A172 (cell line): ENCODE measurements around the gene SH3RF2. TPM values are rescaled to one million over a fixed set of nuclear protein-coding genes. Genes with fewer than 3 reads are reported as not detected.
"Not testable (repeated sequence)": the region's sequence is repeated elsewhere in the genome, so short reads cannot be mapped to it uniquely, and the experiment has no call there.

Source experiments
- DNase-seq: peaks from one replicate; pipeline ENCODE4 v3.0.0-alpha.2; 2015; ENCODE audit warnings: low spot score
- total RNA-seq: library from RNA; depleted of rRNA; stranded (reverse); fragments of >200 nt; shearing (Covaris generic); gene quantifications from 2 replicates; pipeline ENCODE4 v1.2.3, GENCODE V29; 2014

SH3RF2 gene
- total RNA-seq, 1 experiment from 2014 or later: 5.9 TPM

DNA sequence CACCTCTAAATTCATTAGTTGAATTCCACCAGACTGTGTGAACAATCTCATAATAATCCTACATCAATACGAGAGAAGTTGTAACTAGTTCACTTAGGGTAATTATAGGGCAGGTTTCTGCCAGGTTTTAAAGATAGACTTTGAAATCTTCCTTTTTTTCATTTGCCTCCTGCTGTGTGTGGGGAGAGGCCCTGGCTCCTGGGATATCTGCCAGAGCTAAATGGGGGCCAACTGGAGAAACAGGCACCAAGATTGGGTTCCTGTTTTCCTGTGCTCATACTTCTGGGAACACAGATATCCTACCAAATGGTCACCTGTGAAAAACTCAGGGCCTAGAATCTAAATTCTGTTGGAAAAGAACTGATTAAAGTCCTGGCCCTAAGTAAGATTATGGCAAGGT lies 42.3 kb downstream of the SH3RF2 start:
- DNase-seq: peak; percentile 28

DNA sequence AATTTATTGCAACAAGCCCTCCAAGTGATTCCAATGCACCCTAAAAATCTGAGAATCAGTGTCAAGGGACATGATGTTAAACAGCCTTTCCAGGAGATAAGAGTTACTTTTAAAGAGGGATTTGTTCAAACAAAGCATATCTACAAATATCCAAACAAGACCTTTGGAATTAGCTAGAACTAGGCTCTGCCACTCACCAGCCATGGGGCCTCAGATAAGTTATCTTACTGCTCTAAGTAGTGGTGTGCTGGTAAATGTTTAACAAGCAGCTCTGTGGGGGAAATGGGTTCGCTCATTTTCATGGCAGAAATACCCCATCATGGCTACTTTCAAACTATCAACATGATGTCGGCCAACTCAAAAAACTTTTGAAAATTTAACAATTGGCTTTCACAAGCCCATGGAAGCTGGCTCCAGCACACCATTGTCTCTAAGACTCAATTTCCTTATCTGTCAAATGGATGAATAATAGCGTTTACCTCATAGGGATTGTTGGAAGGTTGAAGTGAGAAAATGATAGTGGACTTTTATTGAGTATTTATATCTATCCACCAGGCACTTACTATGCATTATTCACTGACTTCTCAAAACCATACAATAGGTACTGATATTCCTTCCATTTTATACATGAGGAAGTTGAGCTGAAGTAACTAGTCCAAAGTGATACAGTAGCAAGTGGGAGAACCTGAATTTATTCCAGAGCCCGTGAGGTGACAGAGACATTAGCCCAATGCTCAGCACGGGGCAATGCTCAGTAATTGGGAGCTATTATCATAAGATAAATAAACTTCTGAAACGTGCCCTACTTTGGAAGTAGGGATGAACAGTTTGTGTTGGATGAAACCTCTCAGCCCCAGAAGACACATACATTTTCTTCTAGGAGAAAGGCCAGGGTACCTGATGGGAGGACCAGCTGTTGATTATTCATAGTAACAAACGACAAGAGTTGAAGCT lies 43.2 kb downstream of the SH3RF2 start:
- DNase-seq: no peak

DNA sequence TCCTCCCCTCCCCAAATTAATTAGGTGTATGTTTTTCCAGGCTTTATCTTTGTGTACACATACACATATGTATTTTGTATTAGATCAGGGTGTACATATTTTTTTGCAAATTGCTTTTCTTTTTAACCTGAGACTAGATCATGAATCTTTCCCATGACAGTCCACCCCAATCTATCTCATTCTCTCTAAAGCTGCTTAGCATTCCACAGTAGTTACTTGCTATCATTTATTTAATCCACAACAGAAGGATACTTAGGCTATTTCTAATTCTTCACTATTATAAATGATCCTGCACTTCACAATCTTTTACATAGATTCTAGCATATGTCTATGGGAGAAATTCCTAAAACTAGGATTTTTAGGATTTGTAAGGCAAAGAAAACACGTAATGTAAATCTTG lies 43.9 kb downstream of the SH3RF2 start:
- no peak for DNase-seq

DNA sequence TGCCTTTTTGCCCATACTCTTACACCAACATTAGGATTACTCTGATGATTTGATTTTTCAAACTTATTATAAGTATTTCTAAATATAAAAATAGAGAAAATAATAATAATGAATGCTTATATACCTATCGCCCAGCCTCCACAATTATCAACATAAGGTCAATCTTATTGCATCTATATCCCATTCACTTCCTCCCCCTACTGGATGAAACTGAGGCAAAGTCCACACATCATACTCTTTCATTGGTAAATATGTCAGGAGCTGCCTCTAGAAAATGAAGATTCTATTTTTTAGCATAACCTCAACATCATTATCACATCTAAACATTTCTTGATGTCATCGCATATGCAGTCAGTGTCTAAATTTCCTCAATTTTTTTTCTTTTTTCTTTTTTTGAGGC lies 44.3 kb downstream of the SH3RF2 start:
- DNase-seq: no peak

DNA sequence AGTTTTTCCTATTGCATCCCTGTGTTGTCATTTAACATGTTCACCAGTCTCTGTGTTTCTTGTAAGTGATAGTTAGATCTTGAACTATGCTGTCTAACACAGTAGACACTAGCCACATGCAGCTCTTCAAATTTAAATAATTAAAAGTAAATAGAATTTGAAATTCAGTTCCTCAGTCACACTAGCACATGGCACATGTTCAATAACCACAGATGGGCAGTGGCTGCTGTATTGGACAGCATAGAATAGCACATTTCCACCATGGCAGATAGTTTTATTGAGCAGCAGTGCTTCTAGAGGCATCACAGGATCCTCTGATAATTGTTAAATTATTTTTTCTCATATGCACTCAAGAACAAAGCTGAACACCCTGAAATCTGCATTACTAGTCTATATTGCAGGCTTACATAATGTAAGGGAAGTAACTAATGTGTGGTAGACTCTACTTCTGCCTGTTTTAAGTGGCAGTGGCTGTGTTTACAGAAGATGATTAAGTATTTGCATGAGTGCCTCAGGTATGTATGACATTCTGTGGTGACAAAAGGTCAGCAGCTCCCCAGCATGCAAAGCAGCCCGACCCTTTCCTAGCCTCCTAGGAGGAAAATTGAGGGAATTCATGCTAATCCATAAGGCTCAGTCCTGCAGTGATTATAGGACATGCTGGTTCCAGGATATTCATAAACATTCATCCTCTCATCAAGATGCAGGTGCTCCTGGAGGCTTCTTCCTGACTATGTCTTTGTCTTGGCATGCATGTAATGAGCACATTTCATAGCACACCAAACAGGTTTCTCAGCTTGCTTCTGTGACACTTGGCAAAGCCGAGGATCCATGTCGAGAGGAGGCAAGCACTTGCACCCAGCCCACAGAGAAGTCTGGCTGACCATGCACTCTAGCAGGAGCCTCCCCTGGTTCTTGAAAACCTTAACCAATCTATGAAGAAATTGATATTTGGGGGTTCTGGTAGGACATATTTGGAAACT lies 45.5 kb downstream of the SH3RF2 start:
- DNase-seq: no peak

DNA sequence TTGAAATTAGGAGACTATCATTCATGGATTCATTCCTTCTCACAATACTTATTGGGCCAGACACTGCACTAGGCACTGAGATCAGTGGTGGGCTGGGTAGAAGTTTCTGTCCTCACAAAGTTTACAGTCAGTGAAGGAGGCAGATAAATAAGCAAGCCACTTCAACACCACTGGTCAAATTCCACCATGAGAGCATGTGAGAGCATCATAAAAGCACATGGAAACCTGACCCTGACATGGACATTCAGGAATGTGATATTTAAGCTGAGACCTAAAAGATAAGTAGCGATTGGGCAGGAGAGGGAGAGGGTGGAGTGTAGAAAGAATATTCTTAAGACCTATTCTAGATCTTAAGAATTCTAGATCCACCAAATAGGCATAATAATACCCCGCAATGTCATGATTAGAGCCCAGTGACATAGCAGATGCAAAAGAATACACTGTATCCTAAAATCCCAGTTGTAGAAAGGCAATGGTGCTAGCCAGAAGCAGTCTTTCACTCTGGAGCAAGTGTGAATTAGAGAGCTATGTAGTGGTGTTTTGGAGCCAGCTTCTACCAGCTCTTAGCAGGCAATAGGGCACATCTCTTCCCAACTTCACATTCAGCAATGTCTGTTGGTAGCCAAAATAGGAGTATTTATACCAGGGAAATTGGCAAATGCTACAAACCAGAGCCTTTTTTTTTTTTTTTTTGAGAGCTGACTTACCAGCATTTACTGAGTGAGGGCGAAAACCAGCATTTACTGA lies 46.4 kb downstream of the SH3RF2 start:
- no peak for DNase-seq

DNA sequence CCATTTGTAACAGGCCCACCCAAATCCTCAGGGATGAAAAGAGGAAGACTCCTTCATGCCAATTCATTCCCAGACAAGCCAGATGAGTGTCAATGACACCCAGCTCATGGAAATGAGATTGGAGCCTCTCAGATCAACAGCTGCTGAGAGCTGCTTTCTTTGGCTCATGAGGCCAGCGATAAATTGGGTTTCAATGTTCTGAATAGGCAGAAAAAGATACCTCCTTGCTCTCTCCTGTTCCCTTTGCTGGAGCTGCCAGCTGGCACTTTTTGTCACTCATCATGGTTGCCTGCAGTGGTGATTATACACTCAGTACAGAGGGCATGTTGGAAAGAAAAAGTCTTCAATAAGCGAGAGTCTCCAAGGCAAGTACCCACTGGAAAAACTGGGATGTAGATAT lies 47.1 kb downstream of the SH3RF2 start:
- DNase-seq: no peak

DNA sequence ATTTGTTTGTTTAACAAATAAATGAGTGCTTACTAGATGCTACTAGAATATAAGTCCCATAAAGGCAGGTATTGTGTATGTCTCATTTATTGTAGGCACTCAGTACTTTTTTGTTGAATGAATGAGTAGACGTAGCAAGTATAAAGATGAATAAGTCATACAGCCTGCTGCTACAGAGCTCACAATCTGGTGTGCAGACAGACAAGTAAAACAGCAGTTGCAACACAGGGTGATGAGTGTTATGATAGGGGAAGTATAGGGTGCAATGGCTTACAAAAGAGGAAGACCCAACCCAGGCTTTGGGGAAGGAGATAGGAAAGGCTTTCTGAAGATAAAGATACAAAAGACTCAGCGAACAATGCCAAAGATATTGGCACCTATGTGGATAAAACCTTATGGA lies 47.7 kb downstream of the SH3RF2 start:
- DNase-seq: no peak

DNA sequence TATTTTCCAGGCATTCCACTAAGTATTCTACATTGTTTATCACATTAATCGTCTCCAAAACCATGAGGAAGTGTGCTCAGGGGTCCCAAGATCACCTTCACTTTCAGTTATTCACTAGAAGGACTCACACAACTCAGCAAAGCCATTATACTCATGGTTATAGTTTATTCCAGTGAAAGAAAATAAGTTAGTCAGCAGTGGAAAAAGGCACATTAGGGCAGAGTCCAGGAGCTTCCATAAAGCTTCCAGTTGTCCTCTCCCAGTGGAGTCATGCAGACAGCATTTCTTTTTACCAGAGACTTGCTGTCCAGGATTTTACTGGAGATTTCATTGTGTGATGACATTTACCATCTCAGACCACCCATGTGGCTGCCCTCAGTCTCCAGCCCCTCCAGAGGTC lies 51.5 kb downstream of the SH3RF2 start:
- no peak for DNase-seq

- DNase-seq: no peak
Observed at GRCh38 chr5:145988993-145989392, 52.6 kb downstream of the SH3RF2 start.

DNA sequence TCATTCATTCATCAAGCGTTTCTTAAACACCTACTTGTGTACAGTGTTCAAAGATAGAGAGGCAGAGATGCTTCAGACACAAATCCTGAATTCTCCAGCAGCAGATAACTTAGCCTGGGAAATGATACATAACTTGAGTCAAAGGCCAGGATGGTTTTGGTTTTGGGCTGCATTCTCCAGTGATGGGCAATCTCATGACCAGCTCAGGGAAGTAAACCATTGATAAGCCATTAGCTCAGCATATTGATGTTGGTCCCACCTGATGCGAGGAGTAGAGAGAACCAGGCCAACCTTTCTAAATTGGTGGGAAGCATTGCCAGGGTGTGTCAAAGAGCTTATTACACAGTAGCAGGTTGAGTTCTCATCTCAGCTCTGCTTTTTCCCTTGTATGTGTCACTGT lies 53.0 kb downstream of the SH3RF2 start:
- no peak for DNase-seq

GRCh38 chr5:145990170-145990569 lies 53.8 kb downstream of the SH3RF2 start:
- DNase-seq: no peak

DNA sequence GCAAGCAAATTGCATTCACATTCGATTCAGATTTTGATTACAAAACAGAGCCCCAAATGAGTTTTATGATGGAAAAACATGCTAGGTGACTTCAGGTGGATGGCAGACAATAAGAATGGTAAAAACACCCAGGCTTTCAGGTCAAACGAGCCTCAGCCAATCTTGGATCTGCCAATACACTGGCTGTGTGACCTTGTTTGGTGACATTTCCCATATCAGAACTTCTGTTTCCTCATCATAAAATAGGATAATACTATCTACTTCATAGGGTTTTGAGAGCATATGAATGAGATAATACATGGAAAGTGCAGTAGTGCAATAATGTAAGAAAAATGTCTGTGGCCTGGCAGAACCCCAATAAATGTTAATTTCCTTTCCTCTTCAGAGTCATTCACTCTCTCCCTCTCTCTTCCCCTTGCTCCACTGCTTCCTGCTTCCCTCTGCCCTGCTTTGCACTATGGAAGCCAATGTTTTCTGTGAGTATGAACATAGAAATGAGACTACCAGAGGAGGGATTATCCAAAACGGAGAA lies 54.7 kb downstream of the SH3RF2 start:
- peak; percentile 74 for DNase-seq

DNA sequence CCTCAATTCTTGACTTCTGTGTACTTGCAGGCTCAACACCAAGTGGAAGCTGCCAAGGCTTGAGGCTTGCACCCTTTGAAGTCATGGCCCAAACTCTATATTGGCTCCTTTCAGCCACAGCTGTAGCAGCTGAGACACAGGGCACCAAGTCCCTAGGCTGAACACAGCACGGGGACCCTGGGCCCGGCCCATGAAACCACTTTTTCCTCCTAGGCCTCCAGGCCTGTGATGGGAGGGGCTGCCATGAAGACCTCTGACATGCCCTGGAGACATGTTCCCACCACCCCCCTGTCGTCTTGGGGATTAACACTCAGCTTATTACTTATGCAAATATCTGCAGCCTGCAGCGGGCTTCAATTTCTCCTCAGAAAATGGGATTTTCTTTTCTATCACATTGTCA lies 57.2 kb downstream of the SH3RF2 start:
- DNase-seq: not testable (repeated sequence)

- no peak for DNase-seq
Observed at GRCh38 chr5:145996135-145996534, 59.8 kb downstream of the SH3RF2 start.

GRCh38 chr5:145999208-145999607 lies 62.8 kb downstream of the SH3RF2 start:
- DNase-seq: no peak

GRCh38 chr5:146000072-146000471 lies 63.7 kb downstream of the SH3RF2 start:
- no peak for DNase-seq

GRCh38 chr5:146001544-146002190 lies 65.3 kb downstream of the SH3RF2 start:
- peak; percentile 42 for DNase-seq

GRCh38 chr5:146002491-146002890 lies 66.1 kb downstream of the SH3RF2 start:
- no peak for DNase-seq

- no peak for DNase-seq
Observed at GRCh38 chr5:146003852-146004251, 67.5 kb downstream of the SH3RF2 start.

DNA sequence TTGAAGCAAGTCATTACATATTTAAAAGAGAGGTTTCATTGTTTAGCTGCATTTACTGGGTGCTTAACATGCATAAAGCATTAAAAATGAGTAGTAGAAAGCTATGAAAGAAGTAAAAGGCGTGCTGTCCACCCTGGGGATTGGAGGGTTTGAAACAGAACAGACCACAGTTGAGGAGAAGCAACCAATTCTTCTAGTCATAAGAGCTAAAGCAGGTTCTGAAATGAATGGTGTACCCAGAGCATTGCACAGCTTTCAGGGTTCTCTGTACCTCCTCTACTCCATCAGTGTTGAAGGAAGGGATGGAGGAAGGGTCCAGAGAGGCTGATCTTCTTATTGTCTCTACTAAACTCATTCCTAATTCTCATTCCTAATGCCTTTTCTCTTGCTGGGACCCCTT lies 68.9 kb downstream of the SH3RF2 start:
- no peak for DNase-seq
